Small intestine (tissue), 7 donors: Measurements from ENCODE around the gene TBCC. TPM values are rescaled to one million over a fixed set of nuclear protein-coding genes. Genes with fewer than 3 reads are reported as not detected.
A peak's percentile ranks its signal among the peaks of the same experiment; 100 is the strongest.
"Not testable (repeated sequence)": the region's sequence is repeated elsewhere in the genome, so short reads cannot be mapped to it uniquely, and the experiment has no call there.

ENCODE experiments used
- DNase-seq, 2 donors: peaks; one replicate each; pipeline versions ENCODE4 v3.0.0 to v3.0.0-alpha.2; 2013
- FAIRE-seq: peaks from 2 replicates; lab custom pipeline; 2012; peaks lifted over from hg19 to GRCh38; lab: Jason Lieb, UNC
- H3K27ac ChIP-seq, 3 donors: one replicate each; pipeline ENCODE4 v1.5.1; 2013; ENCODE audit warnings: low read length in 2 of 3, mild to moderate bottlenecking in 2 of 3, control low read depth in 1 of 3, inconsistent platforms in 1 of 3, low read depth in 1 of 3, moderate library complexity in 1 of 3
- H3K27me3 ChIP-seq, 3 donors: one replicate each; pipeline ENCODE4 v1.6.1; 2013; ENCODE audit warnings: low read length in 3 of 3, inconsistent platforms in 1 of 3; ENCODE audit not compliant: control insufficient read depth in 3 of 3, insufficient read depth in 3 of 3
- H3K36me3 ChIP-seq, 3 donors: one replicate each; pipeline ENCODE4 v1.6.1; 2013; ENCODE audit warnings: low read length in 3 of 3, inconsistent platforms in 1 of 3, low read depth in 1 of 3, mild to moderate bottlenecking in 1 of 3, moderate library complexity in 1 of 3; ENCODE audit not compliant: control insufficient read depth in 3 of 3, insufficient read depth in 2 of 3
- H3K4me1 ChIP-seq, 3 donors: one replicate each; pipeline ENCODE4 v1.6.1; 2013; ENCODE audit warnings: low read length in 2 of 3, inconsistent platforms in 1 of 3, low read depth in 1 of 3, mild to moderate bottlenecking in 1 of 3, moderate library complexity in 1 of 3; ENCODE audit not compliant: control insufficient read depth in 3 of 3, insufficient read depth in 2 of 3
- H3K4me3 ChIP-seq, 3 donors: one replicate each; pipeline ENCODE4 v1.5.1; 2013; ENCODE audit warnings: low read length in 3 of 3, control low read depth in 1 of 3, inconsistent platforms in 1 of 3, low read depth in 1 of 3, mild to moderate bottlenecking in 1 of 3, moderate library complexity in 1 of 3
- H3K9me3 ChIP-seq, 2 donors: one replicate each; pipeline ENCODE4 v1.6.1; 2013; ENCODE audit warnings: low read depth in 1 of 2, low read length in 1 of 2; ENCODE audit not compliant: control insufficient read depth in 2 of 2, insufficient read depth in 1 of 2
- WGBS, 3 donors: extraction: QIAGEN DNeasy Blood & Tissue Kit; methylation state at CpG; one replicate each; pipeline ENCODE4 v1.1.7; 2013; 5-methylcytosine and 5-hydroxymethylcytosine counted together
- polyA plus RNA-seq, 4 donors: library from polyadenylated mRNA; stranded (reverse) in 3 of 4; unstranded in 1 of 4; fragments of 200-250 nt in 3 of 4; fragments of 120-200 nt in 1 of 4; gene quantifications; one replicate each; pipeline versions ENCODE4 v1.2.1 to v1.2.3, GENCODE V29; 2013
- donor health status: healthy with polysubstance abuse.
- donor health status: control.
- donor health status: control.
- donor health status: Bipolar disorder and iron deficiency.
- donor health status: healthy.

TBCC gene
- polyA plus RNA-seq, 4 donors: 23.8 to 30.0 (median 26.9) TPM

- peaks cover 0 to 14% of the 10 kb centered on the region in 2 donors for H3K9me3 ChIP-seq
- H3K4me1 ChIP-seq: no peaks in the 10 kb centered on the region
- no peak overlapping the region for H3K27ac ChIP-seq
- no peak overlapping the region for H3K4me3 ChIP-seq
- FAIRE-seq: no peak
- WGBS, 3 donors: 85 to 92% (median 87%) methylated on average over 7 of the region's 7 CpGs
- peaks cover 0 to 4% (median 0%) of the 10 kb centered on the region in 3 donors for H3K36me3 ChIP-seq
- H3K27me3 ChIP-seq: peaks cover 0 to 3% (median 0%) of the 10 kb centered on the region in 3 donors
- DNase-seq: no peak
Observed at GRCh38 chr6:42707595-42707994, 38.3 kb downstream of the TBCC start.

- Histone ChIP-seq H3K36me3 (no peaks in the 10 kb centered on the region), H3K27ac (no peak overlapping the region), H3K9me3 (no peaks in the 10 kb centered on the region), H3K4me3 (no peak overlapping the region), H3K4me1 (no peaks in the 10 kb centered on the region), H3K27me3 (no peaks in the 10 kb centered on the region)
- WGBS, 3 donors: 50 to 75% (median 51%) methylated on average over 4 of the region's 4 CpGs
- FAIRE-seq (no peak), DNase-seq (peak in 1 of 2 donors; percentile 24)
Observed at GRCh38 chr6:42704937-42705374, 40.9 kb downstream of the TBCC start.

- H3K4me3 ChIP-seq: peak overlapping the region in 1 of 3 donors; percentile 2
Observed at GRCh38 chr6:42704251-42704936, 41.5 kb downstream of the TBCC start.

GRCh38 chr6:42702786-42703185 is 43.1 kb downstream of the TBCC start:
- H3K27ac ChIP-seq, H3K4me1 ChIP-seq, DNase-seq, FAIRE-seq, H3K9me3 ChIP-seq, H3K4me3 ChIP-seq, H3K36me3 ChIP-seq, H3K27me3 ChIP-seq: not testable (repeated sequence)
- 91 to 96% (median 93%) methylated on average over 3 of the region's 3 CpGs for WGBS, 3 donors

More at GRCh38 chr6:42704251-42704936, 41.5 kb downstream of the TBCC start:
- no peaks in the 10 kb centered on the region for H3K27me3 ChIP-seq
- no peaks in the 10 kb centered on the region for H3K4me1 ChIP-seq
- H3K27ac ChIP-seq: no peak overlapping the region
- H3K36me3 ChIP-seq: no peaks in the 10 kb centered on the region
- FAIRE-seq: no peak
- 57 to 66% (median 60%) methylated on average over 24 of the region's 24 CpGs for WGBS, 3 donors
- DNase-seq: peak in 1 of 2 donors; percentile 7
- no peaks in the 10 kb centered on the region for H3K9me3 ChIP-seq

- Histone ChIP-seq H3K4me1 (no peaks in the 10 kb centered on the region), H3K27ac (no peak overlapping the region), H3K4me3 (no peak overlapping the region), H3K9me3 (no peaks in the 10 kb centered on the region), H3K27me3 (no peaks in the 10 kb centered on the region), H3K36me3 (peaks cover 0 to 5% (median 0%) of the 10 kb centered on the region in 3 donors)
- WGBS, 3 donors: 58 to 90% (median 85%) methylated on average over 2 of the region's 2 CpGs
- DNase-seq (no peak), FAIRE-seq (no peak)
Observed at GRCh38 chr6:42702200-42702599, 43.7 kb downstream of the TBCC start.

GRCh38 chr6:42698217-42698616 is 47.7 kb downstream of the TBCC start:
- Histone ChIP-seq H3K27ac (no peak overlapping the region), H3K4me3 (no peak overlapping the region), H3K27me3 (no peaks in the 10 kb centered on the region), H3K4me1 (no peaks in the 10 kb centered on the region), H3K36me3 (peaks cover 0 to 14% (median 3%) of the 10 kb centered on the region in 3 donors), H3K9me3 (no peaks in the 10 kb centered on the region)
- WGBS, 3 donors: 75 to 83% (median 83%) methylated on average over 13 of the region's 13 CpGs
- FAIRE-seq: no peak
- no peak for DNase-seq

DNA sequence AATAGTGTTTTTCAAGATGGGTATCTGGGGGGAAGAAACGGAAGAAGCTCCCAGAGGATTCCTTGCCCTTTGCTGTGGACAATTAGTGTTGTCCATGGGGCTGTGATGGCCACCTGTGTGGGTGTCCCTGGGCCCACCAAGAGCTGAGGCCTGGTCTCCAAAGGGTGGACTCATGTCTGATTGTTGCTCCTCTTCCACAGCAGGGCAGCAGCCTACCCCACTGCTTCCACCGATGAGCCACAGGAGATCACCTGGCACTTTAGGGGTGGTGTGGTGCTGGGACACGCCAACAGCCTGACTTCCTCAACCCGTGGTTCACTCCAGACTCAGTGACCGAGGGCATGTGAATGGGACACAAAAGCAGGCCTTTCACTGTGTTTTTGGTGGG is 48.6 kb downstream of the TBCC start:
- Histone ChIP-seq H3K27ac (no peak overlapping the region), H3K27me3 (no peaks in the 10 kb centered on the region), H3K9me3 (no peaks in the 10 kb centered on the region), H3K36me3 (peaks cover 5 to 17% (median 11%) of the 10 kb centered on the region in 3 donors), H3K4me3 (no peak overlapping the region), H3K4me1 (no peaks in the 10 kb centered on the region)
- DNase-seq (no peak), FAIRE-seq (no peak)
- 87 to 90% (median 89%) methylated on average over 5 of the region's 5 CpGs for WGBS, 3 donors

- no peak overlapping the region for H3K27ac ChIP-seq
- no peaks in the 10 kb centered on the region for H3K9me3 ChIP-seq
- FAIRE-seq (no peak), DNase-seq (no peak)
- peaks cover 5 to 19% (median 11%) of the 10 kb centered on the region in 3 donors for H3K36me3 ChIP-seq
- H3K4me3 ChIP-seq: no peak overlapping the region
- H3K4me1 ChIP-seq: no peaks in the 10 kb centered on the region
- no peaks in the 10 kb centered on the region for H3K27me3 ChIP-seq
- WGBS, 3 donors: 74 to 80% (median 77%) methylated on average over 7 of the region's 7 CpGs
Observed at GRCh38 chr6:42696526-42697267, 49.2 kb downstream of the TBCC start.
